Measurements from ENCODE around the gene TXNDC11. TPM values are rescaled to one million over a fixed set of nuclear protein-coding genes. Genes with fewer than 3 reads are reported as not detected.

Gene TXNDC11
- total RNA-seq, 2 donors from 2014 or later, result 75.0 to 96.9 TPM

- no peaks in the 10 kb centered on the region for H3K27me3 ChIP-seq (replicated peaks; ENCODE audit: insufficient read depth)
- no peak overlapping the region for H3K4me3 ChIP-seq
- H3K9me3 ChIP-seq, result no peaks in the 10 kb centered on the region
- intact Hi-C loops (cut with DNase I), result no loop called here
- H3K27ac ChIP-seq, result no peak overlapping the region
- TF ChIP-seq POLR2A (IDR thresholded peaks at IDR 0.05), result no peak
- TF ChIP-seq POLR2AphosphoS5 (IDR thresholded peaks at IDR 0.05), result no peak
- TF ChIP-seq CTCF (IDR thresholded peaks at IDR 0.05), result no peak
- peaks cover 3 to 16% of the 10 kb centered on the region in 2 donors for H3K36me3 ChIP-seq
- WGBS, result 91% methylated on average over 13 of the region's 13 CpGs
- H3K4me1 ChIP-seq (replicated peaks), result peaks cover 4% of the 10 kb centered on the region
- DNase-seq (ENCODE audit: low spot score), result no peak
Observed at GRCh38 chr16:11687601-11688519, 54.8 kb downstream of the TXNDC11 start.

- Histone ChIP-seq H3K27me3 (replicated peaks; ENCODE audit: insufficient read depth) (no peaks in the 10 kb centered on the region), H3K36me3 (peaks cover 3 to 16% of the 10 kb centered on the region in 2 donors), H3K9me3 (no peaks in the 10 kb centered on the region), H3K27ac (no peak overlapping the region), H3K4me3 (no peak overlapping the region), H3K4me1 (replicated peaks) (peaks cover 4% of the 10 kb centered on the region)
- DNase-seq (ENCODE audit: low spot score), result no peak
- 60% methylated on average over 6 of the region's 6 CpGs for WGBS
- intact Hi-C loops (cut with DNase I), result no loop called here
- TF ChIP-seq POLR2A (IDR thresholded peaks at IDR 0.05) (no peak), POLR2AphosphoS5 (IDR thresholded peaks at IDR 0.05) (no peak)
Observed at GRCh38 chr16:11686713-11687380, 55.8 kb downstream of the TXNDC11 start.

GRCh38 chr16:11685844-11686618 lies 56.6 kb downstream of the TXNDC11 start:
- intact Hi-C loops (cut with DNase I), result no loop called here
- no peak overlapping the region for H3K27ac ChIP-seq
- H3K4me3 ChIP-seq, result no peak overlapping the region
- WGBS, result 76% methylated on average over 9 of the region's 9 CpGs
- H3K4me1 ChIP-seq (replicated peaks), result peaks cover 4% of the 10 kb centered on the region
- TF ChIP-seq POLR2AphosphoS5 (IDR thresholded peaks at IDR 0.05) (no peak), CTCF (IDR thresholded peaks at IDR 0.05) (no peak), POLR2A (IDR thresholded peaks at IDR 0.05) (no peak)
- peaks cover 3 to 16% of the 10 kb centered on the region in 2 donors for H3K36me3 ChIP-seq
- H3K9me3 ChIP-seq, result no peaks in the 10 kb centered on the region
- no peaks in the 10 kb centered on the region for H3K27me3 ChIP-seq (replicated peaks; ENCODE audit: insufficient read depth)
- DNase-seq (ENCODE audit: low spot score), result no peak

- DNase-seq (ENCODE audit: low spot score), result no peak
- peaks cover 3 to 16% of the 10 kb centered on the region in 2 donors for H3K36me3 ChIP-seq
Observed at GRCh38 chr16:11684231-11685025, 58.2 kb downstream of the TXNDC11 start.

More at GRCh38 chr16:11684231-11685025, 58.2 kb downstream of the TXNDC11 start:
- Histone ChIP-seq H3K4me3 (no peak overlapping the region), H3K27me3 (replicated peaks; ENCODE audit: insufficient read depth) (no peaks in the 10 kb centered on the region), H3K9me3 (no peaks in the 10 kb centered on the region), H3K4me1 (replicated peaks) (no peaks in the 10 kb centered on the region), H3K27ac (no peak overlapping the region)
- intact Hi-C loops (cut with DNase I), result no loop called here
- TF ChIP-seq POLR2AphosphoS5 (IDR thresholded peaks at IDR 0.05) (no peak), CTCF (IDR thresholded peaks at IDR 0.05) (no peak), POLR2A (IDR thresholded peaks at IDR 0.05) (no peak)
- 96% methylated on average over 12 of the region's 12 CpGs for WGBS

Measured in prostate gland (tissue), 2 donors.